ENCODE results near the gene AP1M2. TPM values are rescaled to one million over a fixed set of nuclear protein-coding genes. Genes with fewer than 3 reads are reported as not detected.

The AP1M2 gene
- total RNA-seq, 1 donor from 2014 or later, result 1.2 TPM

- TF ChIP-seq, protein P1, sequence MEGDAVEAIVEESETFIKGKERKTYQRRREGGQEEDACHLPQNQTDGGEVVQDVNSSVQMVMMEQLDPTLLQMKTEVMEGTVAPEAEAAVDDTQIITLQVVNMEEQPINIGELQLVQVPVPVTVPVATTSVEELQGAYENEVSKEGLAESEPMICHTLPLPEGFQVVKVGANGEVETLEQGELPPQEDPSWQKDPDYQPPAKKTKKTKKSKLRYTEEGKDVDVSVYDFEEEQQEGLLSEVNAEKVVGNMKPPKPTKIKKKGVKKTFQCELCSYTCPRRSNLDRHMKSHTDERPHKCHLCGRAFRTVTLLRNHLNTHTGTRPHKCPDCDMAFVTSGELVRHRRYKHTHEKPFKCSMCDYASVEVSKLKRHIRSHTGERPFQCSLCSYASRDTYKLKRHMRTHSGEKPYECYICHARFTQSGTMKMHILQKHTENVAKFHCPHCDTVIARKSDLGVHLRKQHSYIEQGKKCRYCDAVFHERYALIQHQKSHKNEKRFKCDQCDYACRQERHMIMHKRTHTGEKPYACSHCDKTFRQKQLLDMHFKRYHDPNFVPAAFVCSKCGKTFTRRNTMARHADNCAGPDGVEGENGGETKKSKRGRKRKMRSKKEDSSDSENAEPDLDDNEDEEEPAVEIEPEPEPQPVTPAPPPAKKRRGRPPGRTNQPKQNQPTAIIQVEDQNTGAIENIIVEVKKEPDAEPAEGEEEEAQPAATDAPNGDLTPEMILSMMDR (IDR thresholded peaks at IDR 0.05; ENCODE audit: partially characterized antibody, unreplicated experiment), result no peak
- Mint-ChIP-seq H3K27me3 (ENCODE audit: unreplicated experiment) (peaks cover 5% of the 10 kb centered on the region), H3K36me3 (ENCODE audit: unreplicated experiment) (no peaks in the 10 kb centered on the region), H3K4me1 (ENCODE audit: low read depth, unreplicated experiment) (no peaks in the 10 kb centered on the region), H3K9me3 (ENCODE audit: unreplicated experiment) (no peaks in the 10 kb centered on the region), H3K27ac (ENCODE audit: unreplicated experiment) (no peak overlapping the region), H3K4me3 (ENCODE audit: unreplicated experiment) (no peak overlapping the region)
- DNase-seq, result no peak
Observed at GRCh38 chr19:10525636-10526035, 61.5 kb downstream of the AP1M2 start.

GRCh38 chr19:10523135-10523636 is 63.9 kb downstream of the AP1M2 start:
- H3K9me3 Mint-ChIP-seq (ENCODE audit: unreplicated experiment), result peaks cover 2% of the 10 kb centered on the region
- DNase-seq, result no peak
- H3K4me3 Mint-ChIP-seq (ENCODE audit: unreplicated experiment), result no peak overlapping the region
- H3K27ac Mint-ChIP-seq (ENCODE audit: unreplicated experiment), result no peak overlapping the region
- H3K27me3 Mint-ChIP-seq (ENCODE audit: unreplicated experiment), result peaks cover 13% of the 10 kb centered on the region
- peaks cover 8% of the 10 kb centered on the region for H3K4me1 Mint-ChIP-seq (ENCODE audit: low read depth, unreplicated experiment)
- TF ChIP-seq, protein P1 (IDR thresholded peaks at IDR 0.05; ENCODE audit: partially characterized antibody, unreplicated experiment), result no peak
- H3K36me3 Mint-ChIP-seq (ENCODE audit: unreplicated experiment), result no peaks in the 10 kb centered on the region

Small RNA genes lying within 50 kb of the gene (microRNA-seq; reads per million reads assigned to microRNA genes)
- gene MIR1238 (ENCODE audit: unreplicated experiment), result 0.41 reads per million

Other genes with a start within 250 kb of the AP1M2 start
- gene ICAM3, start 247.7 kb downstream of the AP1M2 start, total RNA-seq (ENCODE audit: unreplicated experiment), result 2.0 TPM
- gene TYK2, start 206.7 kb downstream of the AP1M2 start, total RNA-seq (ENCODE audit: unreplicated experiment), result 90.4 TPM
- gene CDC37, start 183.8 kb downstream of the AP1M2 start, total RNA-seq (ENCODE audit: unreplicated experiment), result 128 TPM
- gene PDE4A, start 166.8 kb downstream of the AP1M2 start, total RNA-seq (ENCODE audit: unreplicated experiment), result 5.7 TPM
- 44.1 TPM for gene KEAP1, start 84.0 kb downstream of the AP1M2 start, total RNA-seq (ENCODE audit: unreplicated experiment)
- not detected for gene S1PR5, start 69.9 kb downstream of the AP1M2 start, total RNA-seq (ENCODE audit: unreplicated experiment)
- 56.1 TPM for gene ATG4D, start 43.4 kb downstream of the AP1M2 start, total RNA-seq (ENCODE audit: unreplicated experiment)
- gene KRI1, start 21.3 kb downstream of the AP1M2 start, total RNA-seq (ENCODE audit: unreplicated experiment), result 24.1 TPM
- 68.3 TPM for gene CDKN2D, start 18.3 kb downstream of the AP1M2 start, total RNA-seq (ENCODE audit: unreplicated experiment)
- 129 TPM for gene SLC44A2, start 38.2 kb upstream of the AP1M2 start, total RNA-seq (ENCODE audit: unreplicated experiment)
- 536 TPM for gene ILF3, start 67.0 kb upstream of the AP1M2 start, total RNA-seq (ENCODE audit: unreplicated experiment)
- 35.1 TPM for gene QTRT1, start 114.1 kb upstream of the AP1M2 start, total RNA-seq (ENCODE audit: unreplicated experiment)
- gene DNM2, start 130.8 kb upstream of the AP1M2 start, total RNA-seq (ENCODE audit: unreplicated experiment), result 227 TPM
- gene TMED1, start 248.9 kb upstream of the AP1M2 start, total RNA-seq (ENCODE audit: unreplicated experiment), result 10.4 TPM

All from glutamatergic neuron (in vitro differentiated cells).